NB4 (cell line): ENCODE measurements around the gene KCNJ14.

Experiments used
- CTCF ChIP-seq: IDR thresholded peaks from one replicate; pipeline ENCODE4 v1.5.1; 2012; ENCODE audit warnings: low read depth, low read length
- MAX ChIP-seq: IDR thresholded peaks from 2 replicates; pipeline ENCODE4 v1.6.1; 2011; ENCODE audit warnings: low read depth, low read length

- TF ChIP-seq MAX (peak; percentile 85), CTCF (no peak)
These were observed 13.5 kb downstream of the KCNJ14 start for GRCh38 chr19:48468772-48469288.
